B cell (primary cell): ENCODE data around the gene TENT4B. TPM values are rescaled to one million over a fixed set of nuclear protein-coding genes. Genes with fewer than 3 reads are reported as not detected.

ENCODE experiments used
- ATAC-seq: fragments of 200-7000 bp; cut with Tn5 transposase; one replicate; pipeline ENCODE4 v1.10.0; 2021; ENCODE audit warnings: low read depth, mild to moderate bottlenecking, moderate number of reproducible peaks, moderate library complexity
- CTCF ChIA-PET: fragments of 350-600 bp; sonication (Branson Sonifier 250); formaldehyde crosslinking; loops from one replicate; lab custom pipeline; 2021; ENCODE audit warnings: antibody characterized with exemption, inconsistent platforms; lab: Charles Lee
- POLR2A ChIA-PET: fragments of 350-600 bp; sonication (Branson Sonifier 250); formaldehyde crosslinking; loops from one replicate; lab custom pipeline; 2021; ENCODE audit warnings: antibody characterized with exemption; lab: Charles Lee
- DNase-seq: peaks from one replicate; pipeline ENCODE4 v3.0.0; 2013
- H2AFZ ChIP-seq: 2 replicates; pipeline ENCODE4 v1.6.1; 2012; ENCODE audit warnings: mild to moderate bottlenecking, low read depth, low read length; ENCODE audit not compliant: insufficient read depth, poor library complexity, severe bottlenecking
- H3K27ac ChIP-seq, 2 donors: 1 replicate in 1 of 2; 2 replicates in 1 of 2; pipeline ENCODE4 v1.5.1; 2012 to 2013; ENCODE audit warnings: low read length in 2 of 2, mild to moderate bottlenecking in 2 of 2, moderate library complexity in 1 of 2
- H3K27me3 ChIP-seq, 4 experiments: fragments of 200-600 bp in 1 of 4; sonication (generic) in 1 of 4; replicated peaks in 1 of 4; 1 replicate in 2 of 4; 2 replicates in 2 of 4; pipeline versions ENCODE4 v1.6.1 to v1.7.0; 2013 to 2016; ENCODE audit warnings: low read length in 3 of 4, mild to moderate bottlenecking in 2 of 4, mixed read lengths in 1 of 4, moderate library complexity in 1 of 4; ENCODE audit not compliant: insufficient read depth in 4 of 4, control insufficient read depth in 3 of 4; ENCODE audit errors: control extremely low read depth in 1 of 4
- H3K36me3 ChIP-seq, 2 experiments: replicated peaks in 1 of 2; 1 replicate in 1 of 2; 2 replicates in 1 of 2; pipeline versions ENCODE4 v1.6.1 to v1.7.1; 2013; ENCODE audit warnings: low read length in 1 of 2; ENCODE audit not compliant: insufficient read depth in 2 of 2, control insufficient read depth in 1 of 2; ENCODE audit errors: control extremely low read depth in 1 of 2, extremely low read depth in 1 of 2
- H3K4me1 ChIP-seq, 2 donors: fragments of 200-600 bp in 1 of 2; sonication (generic) in 1 of 2; 1 replicate in 1 of 2; 2 replicates in 1 of 2; pipeline versions ENCODE4 v1.5.1 to v1.6.1; 2013 to 2017; ENCODE audit warnings: low read length in 2 of 2; ENCODE audit not compliant: control insufficient read depth in 2 of 2, insufficient read depth in 2 of 2
- H3K4me2 ChIP-seq: replicated peaks from 2 replicates; pipeline ENCODE3; 2012; ENCODE audit warnings: mild to moderate bottlenecking, low read depth, low read length; ENCODE audit not compliant: poor library complexity, severe bottlenecking
- H3K4me3 ChIP-seq, 5 experiments: fragments of 200-600 bp in 1 of 5; sonication (generic) in 1 of 5; 1 replicate in 3 of 5; 2 replicates in 2 of 5; pipeline versions ENCODE4 v1.5.1 to v1.7.0; 2011 to 2016; ENCODE audit warnings: low read length in 4 of 5, mild to moderate bottlenecking in 4 of 5, low read depth in 2 of 5, control low read depth in 1 of 5, moderate library complexity in 1 of 5; ENCODE audit not compliant: insufficient read depth in 1 of 5; ENCODE audit errors: control extremely low read depth in 1 of 5, extremely low read depth in 1 of 5
- H3K79me2 ChIP-seq: fragments of 200-600 bp; sonication (generic); one replicate; pipeline ENCODE4 v1.6.0; 2016; ENCODE audit warnings: low read length; ENCODE audit not compliant: control insufficient read depth, insufficient read depth
- H3K9ac ChIP-seq: fragments of 200-600 bp; sonication (generic); 2 replicates; pipeline ENCODE4 v1.6.1; 2017; ENCODE audit warnings: mild to moderate bottlenecking, low read length, moderate library complexity
- H3K9me3 ChIP-seq, 3 donors: one replicate each; pipeline versions ENCODE4 v1.6.1 to v1.7.1; 2013; ENCODE audit warnings: low read length in 2 of 3; ENCODE audit not compliant: control insufficient read depth in 2 of 3, insufficient read depth in 1 of 3; ENCODE audit errors: control extremely low read depth in 1 of 3
- H4K20me1 ChIP-seq: 2 replicates; pipeline ENCODE4 v1.6.0; 2012; ENCODE audit warnings: mild to moderate bottlenecking, low read length; ENCODE audit not compliant: insufficient read depth, control insufficient read depth, poor library complexity, severe bottlenecking
- H3K27ac Mint-ChIP-seq: one replicate; pipeline ENCODE4 v1.8.0; 2021; ENCODE audit warnings: mixed read lengths
- H3K27me3 Mint-ChIP-seq: one replicate; pipeline ENCODE4 v1.8.0; 2021; ENCODE audit warnings: mixed read lengths
- H3K4me1 Mint-ChIP-seq: one replicate; pipeline ENCODE4 v1.8.0; 2021; ENCODE audit warnings: mixed read lengths
- H3K4me3 Mint-ChIP-seq: one replicate; pipeline ENCODE4 v1.8.0; 2021; ENCODE audit warnings: mixed read lengths
- H3K9me3 Mint-ChIP-seq: one replicate; pipeline ENCODE4 v1.8.0; 2022; ENCODE audit warnings: mixed read lengths; ENCODE audit not compliant: insufficient read depth
- EZH2 ChIP-seq: IDR thresholded peaks from 2 replicates; pipeline ENCODE4 v1.6.1; 2012; ENCODE audit warnings: borderline replicate concordance, low read depth, mild to moderate bottlenecking, moderate library complexity, low read length; ENCODE audit not compliant: insufficient read depth, poor library complexity, severe bottlenecking
- WGBS: methylation state at CpG from one replicate; pipeline ENCODE4 v1.1.5; 2013; ENCODE audit warnings: missing lambda C conversion rate; ENCODE audit not compliant: insufficient coverage; 5-methylcytosine and 5-hydroxymethylcytosine counted together
- intact Hi-C: fragments of 100-400 bp; cut with micrococcal nuclease; formaldehyde crosslinking; loops from one replicate; pipeline ENCODE4 v1.10.0; 2022
- polyA plus RNA-seq: library from polyadenylated mRNA; depleted of rRNA; stranded (reverse); fragments of >200 nt; gene quantifications from 2 replicates; pipeline ENCODE4 v1.2.3, GENCODE V29; 2012
- total RNA-seq, 2 donors: library from RNA; stranded (reverse); fragments of 120-200 nt in 1 of 2; gene quantifications; 1 replicate in 1 of 2; 2 replicates in 1 of 2; pipeline versions ENCODE4 v1.2.3 to v1.2.4, GENCODE V29; 2013 to 2022
- TF ChIP-seq, protein P1 (sequence below): fragments of 200-600 bp; IDR thresholded peaks from one replicate; pipeline ENCODE4 v1.8.0; 2022; ENCODE audit warnings: antibody characterized with exemption, mild to moderate bottlenecking

TENT4B gene
- total and polyA plus RNA-seq, 2 donors (not counting 1 experiment from before 2014, with no cell fraction given), result 6.1 to 17.1 TPM

GRCh38 chr16:50210266-50211038 is 57.3 kb downstream of the TENT4B start:
- no peak for TF ChIP-seq EZH2
- TF ChIP-seq, protein P1, sequence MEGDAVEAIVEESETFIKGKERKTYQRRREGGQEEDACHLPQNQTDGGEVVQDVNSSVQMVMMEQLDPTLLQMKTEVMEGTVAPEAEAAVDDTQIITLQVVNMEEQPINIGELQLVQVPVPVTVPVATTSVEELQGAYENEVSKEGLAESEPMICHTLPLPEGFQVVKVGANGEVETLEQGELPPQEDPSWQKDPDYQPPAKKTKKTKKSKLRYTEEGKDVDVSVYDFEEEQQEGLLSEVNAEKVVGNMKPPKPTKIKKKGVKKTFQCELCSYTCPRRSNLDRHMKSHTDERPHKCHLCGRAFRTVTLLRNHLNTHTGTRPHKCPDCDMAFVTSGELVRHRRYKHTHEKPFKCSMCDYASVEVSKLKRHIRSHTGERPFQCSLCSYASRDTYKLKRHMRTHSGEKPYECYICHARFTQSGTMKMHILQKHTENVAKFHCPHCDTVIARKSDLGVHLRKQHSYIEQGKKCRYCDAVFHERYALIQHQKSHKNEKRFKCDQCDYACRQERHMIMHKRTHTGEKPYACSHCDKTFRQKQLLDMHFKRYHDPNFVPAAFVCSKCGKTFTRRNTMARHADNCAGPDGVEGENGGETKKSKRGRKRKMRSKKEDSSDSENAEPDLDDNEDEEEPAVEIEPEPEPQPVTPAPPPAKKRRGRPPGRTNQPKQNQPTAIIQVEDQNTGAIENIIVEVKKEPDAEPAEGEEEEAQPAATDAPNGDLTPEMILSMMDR, result peak; percentile 56
- Mint-ChIP-seq H3K4me1 (peaks cover 28% of the 10 kb centered on the region), H3K4me3 (peak overlapping the region; percentile 38), H3K27me3 (no peaks in the 10 kb centered on the region), H3K9me3 (no peaks in the 10 kb centered on the region), H3K27ac (peak overlapping the region; percentile 67)
- WGBS, result 44% methylated on average over 1 of the region's 5 CpGs
- Histone ChIP-seq H3K4me2 (peak overlapping the region; percentile 35), H3K79me2 (peaks cover 30% of the 10 kb centered on the region), H3K4me3 (no peak overlapping the region), H3K27me3 (no peaks in the 10 kb centered on the region), H4K20me1 (peaks cover 12% of the 10 kb centered on the region), H3K9ac (no peak overlapping the region), H3K36me3 (peaks cover 3 to 19% of the 10 kb centered on the region in 2 experiments), H3K27ac (peak overlapping the region in 1 of 2 donors; percentile 20), H3K4me1 (peaks cover 17% of the 10 kb centered on the region in 2 donors), H2AFZ (no peak overlapping the region), H3K9me3 (no peaks in the 10 kb centered on the region)
- DNase-seq, result peak; percentile 59
- intact Hi-C loops, result loop anchor here (1.0 to 5.0 kb wide), 5 partner anchors 58 to 532 kb away; partner anchors contain the start of gene CYLD
- ChIA-PET POLR2A (interaction anchor here (0.6 kb wide), 1 partner anchor 54 kb away, joined by 3 read pairs; no protein-coding TSS in a partner anchor), CTCF (interaction anchor here (0.5 to 8.2 kb wide), 43 partner anchors 8 to 596 kb away, joined by 3 to 142 read pairs (median 5); partner anchors contain the start of genes BRD7, CNEP1R1 and HEATR3)
- peak; percentile 77 for ATAC-seq
